HCT116 (cell line): Measurements from ENCODE around the gene ZCCHC9. TPM values are rescaled to one million over a fixed set of nuclear protein-coding genes. Genes with fewer than 3 reads are reported as not detected.

Experiments used
- ATAC-seq: fragments of 200-7000 bp; cut with Tn5 transposase; 2 replicates; pipeline ENCODE4 v1.9.1; 2020; ENCODE audit warnings: mild to moderate bottlenecking, moderate library complexity
- BruUV-seq: library from RNA; stranded (reverse); fragments of 400-500 nt; replicated peaks from 2 replicates; lab custom pipeline; 2021; lab: Mats Ljungman, UMichigan
- CTCF ChIA-PET: fragments of 300-600 bp; sonication (Branson Sonifier 250); formaldehyde crosslinking; loops from one replicate; lab custom pipeline; 2021; ENCODE audit warnings: antibody characterized with exemption; lab: Charles Lee
- POLR2A ChIA-PET: fragments of 300-600, 350-600 bp; sonication (Branson Sonifier 250); formaldehyde crosslinking; loops from one replicate; lab custom pipeline; 2021; ENCODE audit warnings: antibody characterized with exemption; lab: Charles Lee
- RAD21 ChIA-PET, 2 experiments: fragments of 300-600 bp; sonication (Branson Sonifier 250); formaldehyde crosslinking; loops; one replicate each; lab custom pipeline; 2023; ENCODE audit warnings: low total read pairs in 2 of 2; ENCODE audit not compliant: uncharacterized antibody in 2 of 2, unreplicated experiment in 2 of 2, low non-redundant PET in 1 of 2; lab: Charles Lee
- DNase-seq: peaks from one replicate; pipeline ENCODE4 v3.0.0-alpha.2; 2010; ENCODE audit warnings: low read depth, low spot score
- H2AFZ ChIP-seq: fragments of 200-600 bp; shearing (Covaris generic), sonication (generic); 2 replicates; pipeline ENCODE4 v1.6.1; 2017; ENCODE audit warnings: low read depth, mixed run types, mixed read lengths, antibody characterized with exemption, low read length; ENCODE audit not compliant: poor library complexity, severe bottlenecking
- H3K27ac ChIP-seq: 2 replicates; pipeline ENCODE4 v1.5.1; 2012; ENCODE audit warnings: low read depth, low read length
- H3K27me3 ChIP-seq: fragments of 200-600 bp; sonication (generic); 2 replicates; pipeline ENCODE4 v1.6.1; 2016; ENCODE audit warnings: mixed run types, low read length, mixed read lengths; ENCODE audit not compliant: insufficient read depth
- H3K36me3 ChIP-seq, 2 experiments: fragments of 200-500 bp in 1 of 2; fragments of 200-600 bp in 1 of 2; sonication (Bioruptor generic) in 1 of 2; sonication (generic) in 1 of 2; 2 replicates each; pipeline versions ENCODE4 v1.5.1 to v1.6.1; 2014 to 2016; ENCODE audit warnings: low read length in 2 of 2, inconsistent platforms in 1 of 2, mixed read lengths in 1 of 2, mixed run types in 1 of 2; ENCODE audit not compliant: insufficient read depth in 2 of 2, control insufficient read depth in 1 of 2
- H3K4me1 ChIP-seq, 2 experiments: fragments of 200-600 bp in 1 of 2; sonication (generic) in 1 of 2; 2 replicates each; pipeline versions ENCODE4 v1.5.1 to v1.6.1; 2012 to 2017; ENCODE audit warnings: low read length in 2 of 2, inconsistent platforms in 1 of 2, mild to moderate bottlenecking in 1 of 2, mixed read lengths in 1 of 2, mixed run types in 1 of 2, moderate library complexity in 1 of 2; ENCODE audit not compliant: insufficient read depth in 2 of 2, control insufficient read depth in 1 of 2
- H3K4me2 ChIP-seq: fragments of 200-600 bp; sonication (generic); 2 replicates; pipeline ENCODE4 v1.6.1; 2017; ENCODE audit warnings: mixed run types, low read length, mixed read lengths
- H3K4me3 ChIP-seq, 2 experiments: fragments of 200-600 bp in 1 of 2; sonication (generic) in 1 of 2; replicated peaks in 1 of 2; 2 replicates each; pipeline ENCODE4 v1.5.1; 2011 to 2016; ENCODE audit warnings: low read length in 2 of 2, control low read depth in 1 of 2, low read depth in 1 of 2, mild to moderate bottlenecking in 1 of 2, mixed read lengths in 1 of 2, mixed run types in 1 of 2
- H3K79me2 ChIP-seq: fragments of 200-600 bp; sonication (generic); 2 replicates; pipeline ENCODE4 v1.6.1; 2017; ENCODE audit warnings: mild to moderate bottlenecking, mixed run types, low read length, moderate library complexity, mixed read lengths; ENCODE audit not compliant: insufficient read depth
- H3K9ac ChIP-seq: fragments of 200-600 bp; sonication (generic); 2 replicates; pipeline ENCODE4 v1.6.1; 2016; ENCODE audit warnings: low read length, mixed read lengths
- H3K9me2 ChIP-seq: fragments of 200-600 bp; sonication (generic), shearing (Covaris generic); 2 replicates; pipeline ENCODE4 v1.6.1; 2017; ENCODE audit warnings: mixed run types, mild to moderate bottlenecking, moderate library complexity; ENCODE audit not compliant: insufficient read depth
- H3K9me3 ChIP-seq, 2 experiments: fragments of 200-500 bp in 1 of 2; fragments of 200-600 bp in 1 of 2; sonication (Bioruptor generic) in 1 of 2; sonication (generic) in 1 of 2; 2 replicates each; pipeline ENCODE4 v1.6.1; 2014 to 2017; ENCODE audit warnings: low read length in 2 of 2, mixed read lengths in 2 of 2, inconsistent platforms in 1 of 2, low read depth in 1 of 2, mild to moderate bottlenecking in 1 of 2, mixed run types in 1 of 2, moderate library complexity in 1 of 2; ENCODE audit not compliant: control insufficient read depth in 1 of 2, insufficient read depth in 1 of 2
- H4K20me1 ChIP-seq: fragments of 200-600 bp; sonication (generic), shearing (Covaris generic); 2 replicates; pipeline ENCODE4 v1.6.1; 2017; ENCODE audit warnings: mixed run types, mild to moderate bottlenecking, moderate library complexity; ENCODE audit not compliant: insufficient read depth
- CBX3 ChIP-seq: IDR thresholded peaks from 2 replicates; pipeline ENCODE4 v1.6.1; 2012; ENCODE audit warnings: low read depth
- CEBPB ChIP-seq: IDR thresholded peaks from 2 replicates; pipeline ENCODE4 v1.6.1; 2012; ENCODE audit warnings: low read depth
- EGR1 ChIP-seq: IDR thresholded peaks from 2 replicates; pipeline ENCODE4 v1.6.1; 2012; ENCODE audit warnings: low read depth
- ELF1 ChIP-seq: IDR thresholded peaks from 2 replicates; pipeline ENCODE4 v1.6.1; 2012; ENCODE audit warnings: low read depth, borderline replicate concordance
- EZH2 ChIP-seq: fragments of 200-600 bp; sonication (generic); IDR thresholded peaks from 2 replicates; pipeline ENCODE4 v1.6.1; 2017; ENCODE audit warnings: antibody characterized with exemption, mixed run types
- EZH2phosphoT487 ChIP-seq: fragments of 200-600 bp; IDR thresholded peaks from 2 replicates; pipeline ENCODE4 v1.6.1; 2018; ENCODE audit warnings: antibody characterized with exemption, borderline replicate concordance
- FOSL1 ChIP-seq: IDR thresholded peaks from 2 replicates; pipeline ENCODE4 v1.6.1; 2012; ENCODE audit warnings: low read depth
- POLR2A ChIP-seq: IDR thresholded peaks from 2 replicates; pipeline ENCODE4 v1.7.0; 2011; ENCODE audit warnings: borderline replicate concordance; ENCODE audit not compliant: insufficient read depth, insufficient read length; ENCODE audit errors: extremely low read depth
- RAD21 ChIP-seq: IDR thresholded peaks from 2 replicates; pipeline ENCODE4 v1.6.1; 2012; ENCODE audit warnings: low read depth, mild to moderate bottlenecking
- SIN3A ChIP-seq: IDR thresholded peaks from 2 replicates; pipeline ENCODE4 v1.6.1; 2012; ENCODE audit warnings: low read depth
- SP1 ChIP-seq: IDR thresholded peaks from 2 replicates; pipeline ENCODE4 v1.6.1; 2012; ENCODE audit warnings: low read depth
- SRF ChIP-seq: IDR thresholded peaks from 2 replicates; pipeline ENCODE4 v1.6.1; 2012; ENCODE audit warnings: low read depth
- ZNF274 ChIP-seq: fragments of 200-500 bp; sonication (Bioruptor generic); IDR thresholded peaks from 2 replicates; pipeline ENCODE4 v1.6.1; 2014; ENCODE audit warnings: mild to moderate bottlenecking, low read depth, low read length, inconsistent platforms
- intact Hi-C: fragments of 100-400 bp; cut with micrococcal nuclease; formaldehyde crosslinking; loops from 2 replicates; pipeline ENCODE4 v1.10.0; 2022
- total RNA-seq: library from RNA; stranded (reverse); gene quantifications from one replicate; pipeline ENCODE4 v1.2.1, GENCODE V29; 2021; ENCODE audit not compliant: unreplicated experiment
- TF ChIP-seq, protein P1 (sequence below): IDR thresholded peaks from 2 replicates; pipeline ENCODE4 v1.6.1; 2011; ENCODE audit warnings: mild to moderate bottlenecking, low read length, moderate library complexity; ENCODE audit not compliant: insufficient replicate concordance; ENCODE audit errors: extremely low read depth
- TF ChIP-seq, protein P2 (sequence below): IDR thresholded peaks from 2 replicates; pipeline ENCODE4 v1.6.1; 2012; ENCODE audit warnings: low read depth
- TF ChIP-seq, protein P3 (sequence below): IDR thresholded peaks from 2 replicates; pipeline ENCODE4 v1.6.1; 2012
- TF ChIP-seq, protein P4 (sequence below): IDR thresholded peaks from 2 replicates; pipeline ENCODE4 v1.6.1; 2012

Gene ZCCHC9
- total RNA-seq, 1 experiment from 2014 or later = 33.7 TPM

DNA sequence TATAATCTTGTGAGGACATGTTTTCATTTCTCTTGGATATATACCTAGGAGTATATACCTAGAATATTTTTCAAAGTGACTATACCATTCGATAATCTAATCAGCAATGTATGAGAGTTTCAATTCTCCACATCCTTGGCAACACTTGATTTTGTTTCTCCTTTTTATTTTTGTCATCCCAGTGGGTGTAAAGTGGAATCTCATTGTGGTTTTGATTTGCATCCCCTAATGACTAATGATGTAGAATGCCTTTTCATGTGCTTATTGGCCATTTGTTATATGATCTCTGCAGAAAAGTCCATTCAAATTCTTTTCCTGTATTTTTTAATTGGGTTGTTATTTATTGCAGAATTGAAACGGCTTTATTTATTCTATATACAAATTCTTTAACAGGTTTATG lies 15.2 kb downstream of the ZCCHC9 start:
- H3K27me3 ChIP-seq = no peaks in the 10 kb centered on the region
- no peak overlapping the region for H3K4me3 ChIP-seq
- ATAC-seq (no peak), DNase-seq (no peak)
- POLR2A ChIA-PET = no interaction called here
- H3K9me3 ChIP-seq = no peaks in the 10 kb centered on the region
- H3K4me1 ChIP-seq = no peaks in the 10 kb centered on the region
- no peaks in the 10 kb centered on the region for H3K9me2 ChIP-seq
- no peak for TF ChIP-seq RAD21
- TF ChIP-seq, protein P1, sequence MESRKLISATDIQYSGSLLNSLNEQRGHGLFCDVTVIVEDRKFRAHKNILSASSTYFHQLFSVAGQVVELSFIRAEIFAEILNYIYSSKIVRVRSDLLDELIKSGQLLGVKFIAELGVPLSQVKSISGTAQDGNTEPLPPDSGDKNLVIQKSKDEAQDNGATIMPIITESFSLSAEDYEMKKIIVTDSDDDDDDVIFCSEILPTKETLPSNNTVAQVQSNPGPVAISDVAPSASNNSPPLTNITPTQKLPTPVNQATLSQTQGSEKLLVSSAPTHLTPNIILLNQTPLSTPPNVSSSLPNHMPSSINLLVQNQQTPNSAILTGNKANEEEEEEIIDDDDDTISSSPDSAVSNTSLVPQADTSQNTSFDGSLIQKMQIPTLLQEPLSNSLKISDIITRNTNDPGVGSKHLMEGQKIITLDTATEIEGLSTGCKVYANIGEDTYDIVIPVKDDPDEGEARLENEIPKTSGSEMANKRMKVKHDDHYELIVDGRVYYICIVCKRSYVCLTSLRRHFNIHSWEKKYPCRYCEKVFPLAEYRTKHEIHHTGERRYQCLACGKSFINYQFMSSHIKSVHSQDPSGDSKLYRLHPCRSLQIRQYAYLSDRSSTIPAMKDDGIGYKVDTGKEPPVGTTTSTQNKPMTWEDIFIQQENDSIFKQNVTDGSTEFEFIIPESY = no peak
- TF ChIP-seq ELF1 = no peak
- no peak for TF ChIP-seq EZH2
- TF ChIP-seq FOSL1 = no peak
- TF ChIP-seq SIN3A = no peak
- TF ChIP-seq, protein P2, sequence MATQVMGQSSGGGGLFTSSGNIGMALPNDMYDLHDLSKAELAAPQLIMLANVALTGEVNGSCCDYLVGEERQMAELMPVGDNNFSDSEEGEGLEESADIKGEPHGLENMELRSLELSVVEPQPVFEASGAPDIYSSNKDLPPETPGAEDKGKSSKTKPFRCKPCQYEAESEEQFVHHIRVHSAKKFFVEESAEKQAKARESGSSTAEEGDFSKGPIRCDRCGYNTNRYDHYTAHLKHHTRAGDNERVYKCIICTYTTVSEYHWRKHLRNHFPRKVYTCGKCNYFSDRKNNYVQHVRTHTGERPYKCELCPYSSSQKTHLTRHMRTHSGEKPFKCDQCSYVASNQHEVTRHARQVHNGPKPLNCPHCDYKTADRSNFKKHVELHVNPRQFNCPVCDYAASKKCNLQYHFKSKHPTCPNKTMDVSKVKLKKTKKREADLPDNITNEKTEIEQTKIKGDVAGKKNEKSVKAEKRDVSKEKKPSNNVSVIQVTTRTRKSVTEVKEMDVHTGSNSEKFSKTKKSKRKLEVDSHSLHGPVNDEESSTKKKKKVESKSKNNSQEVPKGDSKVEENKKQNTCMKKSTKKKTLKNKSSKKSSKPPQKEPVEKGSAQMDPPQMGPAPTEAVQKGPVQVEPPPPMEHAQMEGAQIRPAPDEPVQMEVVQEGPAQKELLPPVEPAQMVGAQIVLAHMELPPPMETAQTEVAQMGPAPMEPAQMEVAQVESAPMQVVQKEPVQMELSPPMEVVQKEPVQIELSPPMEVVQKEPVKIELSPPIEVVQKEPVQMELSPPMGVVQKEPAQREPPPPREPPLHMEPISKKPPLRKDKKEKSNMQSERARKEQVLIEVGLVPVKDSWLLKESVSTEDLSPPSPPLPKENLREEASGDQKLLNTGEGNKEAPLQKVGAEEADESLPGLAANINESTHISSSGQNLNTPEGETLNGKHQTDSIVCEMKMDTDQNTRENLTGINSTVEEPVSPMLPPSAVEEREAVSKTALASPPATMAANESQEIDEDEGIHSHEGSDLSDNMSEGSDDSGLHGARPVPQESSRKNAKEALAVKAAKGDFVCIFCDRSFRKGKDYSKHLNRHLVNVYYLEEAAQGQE = no peak
- TF ChIP-seq, protein P3, sequence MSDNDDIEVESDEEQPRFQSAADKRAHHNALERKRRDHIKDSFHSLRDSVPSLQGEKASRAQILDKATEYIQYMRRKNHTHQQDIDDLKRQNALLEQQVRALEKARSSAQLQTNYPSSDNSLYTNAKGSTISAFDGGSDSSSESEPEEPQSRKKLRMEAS = no peak
- TF ChIP-seq CBX3 = no peak
- TF ChIP-seq, protein P4, sequence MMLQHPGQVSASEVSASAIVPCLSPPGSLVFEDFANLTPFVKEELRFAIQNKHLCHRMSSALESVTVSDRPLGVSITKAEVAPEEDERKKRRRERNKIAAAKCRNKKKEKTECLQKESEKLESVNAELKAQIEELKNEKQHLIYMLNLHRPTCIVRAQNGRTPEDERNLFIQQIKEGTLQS = no peak
- TF ChIP-seq EGR1 = no peak
- no peak for TF ChIP-seq CEBPB
- no peak for TF ChIP-seq SRF
- TF ChIP-seq EZH2phosphoT487 = no peak
- no peak for TF ChIP-seq ZNF274
- TF ChIP-seq SP1 = no peak
- TF ChIP-seq POLR2A = no peak
- no peak overlapping the region for H3K27ac ChIP-seq
- no peak overlapping the region for H3K4me2 ChIP-seq
- H3K36me3 ChIP-seq = peaks cover 9 to 18% of the 10 kb centered on the region in 2 experiments; a peak in 3 of 4 replicates
- no peaks in the 10 kb centered on the region for H3K79me2 ChIP-seq
- CTCF ChIA-PET = no interaction called here
- BruUV-seq = no TSS peak
- no peak overlapping the region for H2AFZ ChIP-seq
- RAD21 ChIA-PET = no interaction called here
- no peak overlapping the region for H3K9ac ChIP-seq
- intact Hi-C loops = no loop called here
- H4K20me1 ChIP-seq = no peaks in the 10 kb centered on the region
